GM21390 (cell line): ENCODE results near the gene PHOSPHO2.
"Not testable (repeated sequence)": the region's sequence is repeated elsewhere in the genome, so short reads cannot be mapped to it uniquely, and the experiment has no call there.

ENCODE experiments used
- ATAC-seq: cut with Tn5 transposase; IDR thresholded peaks from one replicate; pipeline ENCODE4 v1.9.1; 2021; ENCODE audit not compliant: unreplicated experiment

PHOSPHO2 gene

DNA sequence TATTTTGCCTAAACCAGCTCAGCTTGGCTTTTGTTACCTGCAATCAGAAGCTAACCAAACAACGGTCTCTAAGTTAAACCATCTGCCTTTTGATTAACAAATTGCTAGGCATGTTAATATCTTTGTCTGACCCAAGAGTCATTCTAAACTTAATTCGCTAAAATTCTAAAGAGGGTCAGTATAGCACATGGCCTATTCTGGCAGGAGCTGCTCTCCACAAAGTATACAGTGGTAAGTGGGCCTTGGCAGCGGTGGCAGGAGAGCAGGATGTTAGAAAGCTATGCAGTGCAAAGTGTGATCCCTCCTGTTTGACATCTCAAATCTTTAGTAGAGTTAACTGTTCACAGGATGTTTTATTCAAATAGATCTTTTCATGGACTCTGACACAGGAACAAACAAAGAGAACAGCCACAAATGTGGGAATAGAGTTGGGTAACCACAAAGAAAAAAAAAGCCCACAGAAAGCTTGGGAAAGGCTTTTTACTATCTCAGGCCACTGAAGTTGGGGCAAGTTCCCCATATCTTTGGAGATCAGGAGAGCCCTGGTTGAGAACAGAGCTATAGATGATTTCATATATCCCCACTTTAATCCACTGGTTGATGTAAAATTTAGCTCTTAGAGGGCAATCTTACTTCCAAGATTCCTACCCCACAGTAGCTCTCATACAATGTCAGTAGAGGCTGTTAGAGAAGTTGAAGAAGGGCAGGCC lies 10.7 kb upstream of the PHOSPHO2 start:
- ATAC-seq: no peak

DNA sequence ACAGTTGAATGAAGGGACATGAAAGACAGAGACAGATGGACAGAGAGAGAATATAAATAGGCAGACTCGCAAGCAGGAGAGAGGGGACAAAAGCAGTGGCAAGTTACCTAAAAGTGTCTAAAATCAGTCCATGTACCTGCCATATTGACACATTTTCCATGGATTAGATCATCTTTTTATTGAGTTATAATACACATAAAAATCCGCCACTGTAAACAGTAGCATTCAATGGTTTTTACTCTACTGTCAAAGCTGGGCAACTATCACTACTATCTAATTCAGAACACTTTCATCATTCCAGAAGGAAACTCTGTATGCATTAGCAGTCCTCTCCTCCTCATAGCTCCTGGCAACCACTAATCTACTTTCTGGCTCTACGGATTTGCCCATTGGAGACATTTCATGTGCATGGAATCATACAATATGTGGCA lies 10.1 kb upstream of the PHOSPHO2 start:
- no peak for ATAC-seq

DNA sequence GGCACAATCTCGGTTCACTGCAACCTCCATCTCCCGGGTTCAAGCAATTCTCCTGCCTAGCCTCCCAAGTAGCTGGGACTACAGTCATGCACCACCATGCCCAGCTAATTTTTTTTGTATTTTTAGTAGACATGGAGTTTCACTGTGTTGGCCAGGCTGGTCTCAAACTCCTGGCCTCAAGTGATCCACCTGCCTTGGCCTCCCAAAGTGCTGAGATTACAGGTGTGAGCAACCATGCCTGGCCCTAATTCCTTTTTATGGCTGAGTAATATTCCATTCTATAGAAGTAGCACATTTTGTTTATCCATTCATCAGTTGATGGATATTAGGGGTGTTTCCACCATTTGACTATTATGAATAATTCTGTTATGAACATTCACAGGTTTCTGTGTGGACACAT lies 9.6 kb upstream of the PHOSPHO2 start:
- not testable (repeated sequence) for ATAC-seq

DNA sequence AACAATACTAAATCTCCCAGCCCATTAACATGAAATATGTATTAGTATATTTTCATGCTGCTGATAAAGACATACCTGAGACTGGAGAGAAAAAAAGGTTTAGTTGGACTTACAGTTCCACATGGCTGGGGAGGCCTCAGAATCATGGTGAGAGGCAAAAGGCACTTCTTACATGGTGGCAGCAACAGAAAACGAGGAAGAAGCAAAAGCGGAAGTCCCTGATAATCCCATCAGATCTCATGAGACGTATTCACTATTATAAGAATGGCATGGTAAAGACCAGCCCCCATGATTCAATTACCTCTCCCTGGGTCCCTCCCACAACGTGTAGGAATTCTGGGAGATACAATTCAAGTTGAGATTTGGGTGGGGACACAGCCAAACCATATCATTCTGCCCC lies 7.4 kb upstream of the PHOSPHO2 start:
- ATAC-seq: not testable (repeated sequence)

DNA sequence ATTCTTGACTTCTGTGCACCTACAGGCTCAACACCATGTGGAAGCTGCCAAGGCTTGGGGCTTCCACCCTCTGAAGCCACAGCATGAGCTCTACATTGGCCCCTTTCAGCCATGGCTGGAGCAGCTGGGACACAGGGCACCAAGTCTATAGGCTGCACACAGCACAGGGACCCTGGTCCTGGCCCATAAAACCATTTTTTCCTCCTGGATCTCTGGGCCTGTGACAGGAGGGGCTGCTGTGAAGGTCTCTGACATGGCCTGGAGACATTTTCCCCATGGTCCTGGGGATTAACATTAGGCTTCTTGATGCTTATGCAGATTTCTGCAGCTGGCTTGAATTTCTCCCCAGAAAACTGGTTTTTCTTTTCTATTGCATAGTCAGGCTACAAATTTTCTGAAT lies 6.3 kb upstream of the PHOSPHO2 start:
- ATAC-seq: not testable (repeated sequence)

DNA sequence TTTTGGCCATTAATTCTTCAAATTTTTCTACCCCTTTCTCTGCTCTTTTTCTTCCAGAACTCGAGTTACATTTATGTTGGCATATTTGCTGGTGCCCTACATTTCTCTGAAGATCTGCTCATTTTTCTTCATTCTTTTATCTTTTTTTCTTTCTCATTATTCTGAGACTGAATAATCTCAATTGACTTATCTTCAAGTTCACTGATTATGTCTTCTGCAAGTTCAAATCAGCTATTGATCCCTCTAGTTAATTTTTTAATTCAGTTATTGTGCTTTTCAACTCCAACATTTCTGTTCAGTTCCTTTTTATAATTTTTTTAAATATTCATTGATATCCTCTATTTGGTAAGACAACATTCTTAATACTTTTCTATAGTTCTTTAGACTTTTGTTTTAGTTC lies 3.3 kb upstream of the PHOSPHO2 start:
- ATAC-seq: no peak

DNA sequence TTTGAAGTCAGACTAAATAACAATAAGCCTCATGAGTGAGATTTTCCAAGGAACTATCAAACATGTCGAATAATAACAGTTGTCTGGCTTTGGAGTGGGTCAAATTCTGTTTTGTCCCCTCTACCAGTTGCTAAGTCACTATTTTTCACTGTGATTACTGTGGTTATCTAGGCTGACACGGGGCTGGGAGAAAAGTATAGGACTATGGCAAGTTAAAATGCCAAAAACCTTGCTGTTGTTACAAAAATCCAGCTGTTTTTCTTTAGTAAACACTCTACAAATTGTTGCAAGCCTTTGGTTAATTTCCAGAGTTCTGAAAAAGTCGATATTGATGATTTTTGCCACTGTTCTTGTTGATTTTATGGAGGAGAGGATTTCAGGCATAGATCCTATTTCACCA lies 1.6 kb upstream of the PHOSPHO2 start:
- ATAC-seq: no peak

DNA sequence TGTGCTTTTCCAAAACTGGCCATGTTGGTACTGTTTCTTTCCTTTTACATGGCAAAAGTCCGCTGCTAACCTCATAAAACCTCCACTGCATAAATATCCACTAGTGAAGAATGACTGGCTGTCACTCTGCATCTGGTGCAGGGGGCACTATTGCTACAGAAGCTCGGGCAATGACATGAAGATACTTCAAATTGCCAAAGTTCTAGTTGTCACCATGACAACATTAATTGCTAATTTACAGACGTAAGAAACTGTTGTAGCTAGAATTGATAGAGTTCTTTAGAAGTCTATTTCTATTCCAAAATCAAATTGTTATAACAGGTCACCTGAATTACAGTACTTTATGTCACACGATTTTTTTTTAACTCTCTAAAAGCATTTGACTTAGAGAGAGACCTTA lies 909 bp upstream of the PHOSPHO2 start:
- no peak for ATAC-seq

DNA sequence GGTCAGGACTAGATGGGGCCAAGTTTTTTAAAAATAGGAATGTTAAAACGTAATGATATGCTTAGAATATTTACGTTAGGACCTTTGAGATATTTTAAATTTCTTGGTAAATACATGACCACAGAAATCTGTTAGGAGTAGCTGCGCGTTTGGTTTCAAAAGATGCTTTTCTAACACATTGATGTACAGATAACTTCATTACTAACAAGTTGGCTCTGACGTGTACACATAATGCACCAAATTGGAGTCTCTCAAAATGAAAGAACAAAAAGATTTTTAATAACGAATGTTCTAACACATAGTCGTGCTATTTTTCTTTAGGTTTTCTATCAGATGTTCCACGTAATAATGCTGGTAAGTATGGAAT lies 608 bp downstream of the PHOSPHO2 start:
- no peak for ATAC-seq

DNA sequence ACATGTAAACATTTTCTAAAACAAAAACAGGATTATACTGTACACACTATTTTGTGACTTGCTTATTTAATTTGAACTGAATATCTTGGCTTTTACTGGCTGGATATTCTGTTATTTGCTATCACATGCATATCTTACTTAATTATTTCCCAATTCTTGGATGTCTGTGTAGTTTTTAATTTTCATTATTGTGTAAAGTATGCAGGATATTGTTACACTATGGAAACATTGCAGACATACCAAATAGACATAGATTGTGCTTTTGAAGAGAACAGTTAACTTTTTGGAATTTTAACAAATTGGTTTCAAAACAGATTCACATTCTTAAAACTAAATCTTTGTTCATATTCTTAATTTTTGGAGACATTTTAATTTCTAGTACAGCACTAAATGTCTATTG lies 2.1 kb downstream of the PHOSPHO2 start:
- ATAC-seq: no peak

DNA sequence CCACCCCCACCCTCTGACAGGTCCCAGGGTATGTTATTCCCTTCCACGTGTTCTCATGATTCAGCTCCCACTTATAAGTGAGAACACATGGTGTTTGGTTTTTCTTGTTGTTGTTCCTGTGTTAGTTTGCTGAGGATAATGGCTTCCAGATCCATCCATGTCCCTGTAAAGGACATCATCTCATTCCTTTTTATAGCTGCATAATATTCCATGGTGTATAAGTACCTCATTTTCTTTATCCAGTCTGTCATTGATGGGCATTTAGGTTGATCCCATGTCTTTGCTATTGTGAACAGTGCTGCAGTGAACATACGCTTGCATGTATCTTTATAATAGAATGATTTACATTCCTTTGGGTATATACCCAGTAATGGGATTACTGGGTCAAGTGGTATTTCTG lies 4.9 kb downstream of the PHOSPHO2 start:
- not testable (repeated sequence) for ATAC-seq

DNA sequence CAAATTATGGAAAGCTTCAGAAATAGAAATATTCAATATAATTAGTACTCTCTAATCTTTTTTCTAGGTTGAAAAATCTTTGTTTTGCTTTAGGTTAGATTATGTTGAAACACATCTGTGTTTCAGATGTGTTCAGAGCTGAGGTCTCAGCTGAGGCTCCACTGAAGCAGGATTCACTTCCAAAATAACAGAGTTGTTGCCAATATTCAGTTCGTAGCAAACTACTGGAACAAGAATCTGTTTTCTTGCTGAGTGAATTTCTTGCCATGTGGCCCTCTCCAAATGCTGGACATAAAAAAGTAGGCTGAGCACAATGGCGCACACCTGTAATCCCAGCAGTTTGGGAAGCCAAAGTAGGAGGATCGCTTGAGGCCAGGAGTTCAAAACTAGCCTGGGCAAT lies 8.7 kb downstream of the PHOSPHO2 start:
- no peak for ATAC-seq

DNA sequence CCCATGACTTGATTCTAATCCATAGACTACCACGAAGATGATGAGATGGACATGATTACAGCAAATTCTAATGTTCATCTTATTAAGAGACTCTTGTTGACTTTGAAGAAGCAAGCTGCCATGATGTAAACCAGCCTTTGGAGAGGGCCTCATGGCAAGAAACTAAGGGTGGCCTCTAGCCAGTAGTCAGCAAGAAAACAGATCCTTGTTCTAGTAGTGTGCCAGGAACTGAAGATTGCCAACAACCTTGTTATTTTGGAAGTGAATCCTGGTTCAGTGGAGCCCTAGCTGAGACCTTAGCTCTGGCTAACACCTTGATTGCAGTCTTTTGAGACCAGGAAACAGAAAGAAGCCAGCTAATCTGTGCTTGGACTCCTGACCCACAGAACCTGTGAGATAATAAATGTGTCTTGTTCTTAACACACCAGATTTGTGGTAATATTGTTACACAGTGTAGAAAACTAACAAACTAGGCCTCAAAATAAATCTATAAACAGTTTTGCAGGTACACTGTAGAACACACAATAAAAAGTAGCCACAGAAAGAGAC lies 10.0 kb downstream of the PHOSPHO2 start:
- ATAC-seq: no peak

DNA sequence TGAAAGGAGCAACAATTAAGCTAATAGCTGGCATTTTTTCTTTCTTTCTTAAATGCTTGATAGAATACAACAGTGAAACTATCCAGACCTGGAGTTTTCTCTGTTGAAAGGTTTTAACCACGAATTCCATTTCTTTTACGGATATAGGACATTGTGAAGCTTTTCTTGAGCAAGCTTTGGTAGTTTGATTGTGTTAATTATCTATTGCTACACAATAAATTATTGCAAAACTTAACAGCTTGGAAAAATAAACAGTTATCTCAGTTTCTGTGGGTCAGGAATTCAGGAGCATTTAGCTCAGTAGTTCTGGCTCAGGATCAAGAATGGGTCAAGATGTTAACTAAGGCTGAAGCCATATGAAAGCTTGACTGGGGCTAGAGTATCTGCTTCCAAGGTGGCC lies 11.7 kb downstream of the PHOSPHO2 start:
- ATAC-seq: no peak

DNA sequence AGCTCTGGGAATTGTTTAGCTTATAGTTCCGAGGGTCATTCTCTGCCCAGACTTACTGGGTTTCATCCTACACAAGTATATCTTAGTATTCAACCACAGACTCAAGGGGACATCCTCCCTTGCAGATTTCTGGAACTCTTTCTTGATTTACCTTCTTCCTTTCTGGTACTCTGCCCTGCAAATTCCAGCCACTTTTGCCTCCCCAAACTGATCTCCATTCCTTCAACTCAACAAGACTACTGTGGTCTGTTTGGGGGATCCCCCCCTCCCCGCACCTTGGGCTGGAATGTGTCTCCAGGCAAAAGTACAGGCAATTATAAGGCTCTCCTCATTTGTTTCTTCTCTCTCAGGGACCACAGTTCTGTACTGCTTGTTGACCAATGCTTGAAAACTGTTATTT lies 13.4 kb downstream of the PHOSPHO2 start:
- no peak for ATAC-seq

DNA sequence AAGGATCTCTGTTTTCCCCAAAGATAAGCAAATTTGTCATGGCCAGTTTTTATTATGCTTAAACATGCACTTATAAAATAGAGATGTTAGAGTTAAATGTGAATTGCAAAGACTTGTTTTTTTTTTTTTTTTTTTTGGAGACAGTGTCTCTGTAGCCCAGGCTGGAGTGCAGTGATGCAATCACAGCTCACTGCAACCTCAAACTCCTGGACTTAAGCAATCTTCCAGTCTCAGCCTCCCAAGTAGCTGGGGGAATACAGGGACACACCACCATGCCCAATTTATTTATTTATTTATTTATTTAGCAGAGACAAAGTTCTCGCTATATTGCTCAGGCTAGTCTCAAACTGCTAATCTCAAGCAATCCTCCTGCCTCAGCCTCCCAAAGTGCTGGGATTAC lies 15.1 kb downstream of the PHOSPHO2 start:
- ATAC-seq: no peak

DNA sequence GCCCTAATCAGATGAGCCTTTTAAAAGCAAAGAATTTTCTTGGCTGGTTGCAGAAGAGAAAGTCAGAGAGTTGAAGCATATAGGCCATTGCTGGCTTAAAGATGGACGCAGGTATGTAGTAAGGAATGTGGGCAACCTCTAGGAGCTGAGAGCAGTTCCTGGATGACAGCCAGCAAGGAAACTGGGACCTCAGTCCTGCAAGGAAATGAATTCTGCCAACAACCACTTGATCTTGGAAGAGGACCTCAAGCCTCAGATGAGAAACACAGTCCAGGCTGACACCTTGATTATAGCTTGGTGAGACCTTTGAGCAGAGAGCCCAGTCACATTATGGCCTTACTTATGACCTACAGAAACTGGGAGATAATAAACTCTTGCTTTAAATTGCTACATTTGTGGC lies 15.7 kb downstream of the PHOSPHO2 start:
- no peak for ATAC-seq

DNA sequence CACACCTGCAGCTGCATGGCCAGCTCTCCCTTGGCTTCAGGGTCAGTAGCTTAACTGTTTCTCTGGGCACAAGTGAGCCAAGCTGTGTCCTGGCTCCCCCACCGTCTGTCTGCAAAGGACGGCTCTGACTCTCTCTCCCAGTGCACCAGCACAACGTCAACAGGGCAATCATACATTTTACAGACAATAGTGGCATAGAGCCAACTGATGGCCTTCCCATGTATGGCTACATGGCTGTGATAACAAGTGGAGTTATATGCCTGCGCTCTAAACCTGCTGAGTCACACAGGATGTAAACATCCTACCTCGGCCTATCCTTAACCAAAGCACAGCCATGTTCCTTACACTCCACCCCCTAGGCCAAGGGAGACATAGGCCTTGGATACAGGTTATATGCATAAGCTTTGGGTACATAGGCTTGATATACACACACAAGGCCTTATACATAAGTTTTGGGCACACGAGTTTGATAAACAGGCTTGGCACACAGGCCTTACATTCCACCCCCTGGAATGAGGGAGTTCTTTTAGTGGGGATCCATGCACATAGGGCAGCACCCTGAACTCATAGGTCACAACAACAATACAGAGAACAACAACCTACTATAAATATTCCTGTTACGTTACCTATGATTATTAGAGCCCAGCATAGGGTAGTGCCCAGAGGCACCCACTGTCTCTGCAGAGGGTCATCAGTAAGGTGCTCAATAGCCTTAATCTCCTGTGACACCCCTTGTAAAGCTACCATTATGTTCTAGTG lies 17.7 kb downstream of the PHOSPHO2 start:
- no peak for ATAC-seq

DNA sequence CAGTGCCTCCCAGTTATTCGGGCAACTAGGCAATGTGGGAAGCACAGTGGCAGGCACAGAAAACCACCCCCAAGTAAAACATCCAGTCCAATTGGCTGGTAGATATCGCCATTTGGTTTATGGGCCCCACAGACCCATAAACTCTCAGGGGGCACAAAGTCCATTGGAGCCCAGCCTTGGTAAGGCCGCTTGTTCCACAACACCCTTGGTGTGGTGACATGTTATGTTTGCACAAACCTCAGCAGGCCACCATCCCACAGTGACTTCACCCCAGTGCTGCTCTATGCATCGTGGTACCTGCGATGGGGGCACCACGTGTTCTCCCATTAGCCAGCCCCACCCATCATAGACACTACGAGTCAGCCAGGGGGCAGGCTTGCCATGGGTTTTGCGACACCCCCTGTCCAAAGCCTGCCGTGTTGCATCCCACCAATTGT lies 18.5 kb downstream of the PHOSPHO2 start:
- no peak for ATAC-seq

DNA sequence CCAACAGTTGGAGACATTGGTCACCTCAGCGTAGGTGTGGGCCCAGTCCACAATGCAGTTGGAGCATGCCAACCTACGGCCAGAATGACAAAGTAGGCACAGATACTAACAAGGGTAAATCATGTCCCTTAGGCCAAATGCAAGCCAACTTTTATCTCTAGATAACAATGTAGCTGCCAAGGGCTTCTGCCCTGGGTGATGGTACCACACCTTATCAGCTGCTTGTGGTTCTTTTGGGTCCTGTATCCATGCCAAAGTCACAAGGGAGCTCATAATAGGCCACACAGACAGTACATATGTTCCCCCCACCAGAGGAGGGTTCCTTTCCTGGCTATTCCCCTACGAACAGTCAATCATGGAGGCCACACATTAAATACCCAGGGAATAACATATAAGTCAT lies 19.1 kb downstream of the PHOSPHO2 start:
- no peak for ATAC-seq

DNA sequence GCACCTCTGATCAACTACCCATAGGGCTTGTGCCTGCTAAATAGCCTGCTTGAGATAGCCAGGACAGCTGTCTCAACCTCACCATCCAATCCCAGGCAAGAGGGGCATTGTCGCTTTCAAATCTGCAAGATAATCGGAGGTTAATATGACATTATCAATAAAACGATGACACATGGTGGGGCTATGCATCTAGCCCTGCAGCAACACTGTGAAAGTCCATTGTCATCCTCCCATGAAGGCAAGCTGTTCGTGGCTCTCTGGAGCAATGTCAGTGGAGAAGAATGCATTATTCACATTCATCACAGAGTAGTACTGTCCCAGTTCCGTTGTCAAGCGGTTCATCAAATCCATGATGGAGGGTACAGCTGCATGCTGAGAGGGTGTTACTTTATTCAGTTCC lies 20.4 kb downstream of the PHOSPHO2 start:
- no peak for ATAC-seq
